Natural killer cell (primary cell): ENCODE measurements around the gene RHBDD2. TPM values are rescaled to one million over a fixed set of nuclear protein-coding genes. Genes with fewer than 3 reads are reported as not detected.

Experiments
- ATAC-seq, 3 donors: fragments of 150-1000 bp in 2 of 3; fragments of 200-7000 bp in 1 of 3; cut with Tn5 transposase; 1 replicate in 1 of 3; 2 replicates in 2 of 3; pipeline ENCODE4 v1.10.0; 2021; ENCODE audit warnings: mild to moderate bottlenecking in 2 of 3, moderate library complexity in 2 of 3
- DNase-seq, 2 donors: peaks; one replicate each; pipeline versions ENCODE4 v3.0.0 to v3.0.0-alpha.2; 2013 to 2021; ENCODE audit warnings: mixed read lengths in 1 of 2
- H3K27ac ChIP-seq: one replicate; pipeline ENCODE4 v1.5.1; 2013; ENCODE audit warnings: mild to moderate bottlenecking, low read length
- H3K27me3 ChIP-seq: one replicate; pipeline ENCODE4 v1.6.1; 2013; ENCODE audit warnings: low read length; ENCODE audit not compliant: control insufficient read depth, insufficient read depth
- H3K36me3 ChIP-seq: one replicate; pipeline ENCODE4 v1.6.1; 2013; ENCODE audit warnings: low read length; ENCODE audit not compliant: control insufficient read depth, insufficient read depth
- H3K4me1 ChIP-seq: one replicate; pipeline ENCODE4 v1.6.1; 2013; ENCODE audit warnings: low read length; ENCODE audit not compliant: control insufficient read depth, insufficient read depth
- H3K4me3 ChIP-seq: one replicate; pipeline ENCODE4 v1.5.1; 2013; ENCODE audit warnings: low read length
- H3K9me3 ChIP-seq: one replicate; pipeline ENCODE4 v1.6.1; 2013; ENCODE audit warnings: low read length; ENCODE audit not compliant: control insufficient read depth, insufficient read depth
- H3K27ac Mint-ChIP-seq, 2 donors: one replicate each; pipeline ENCODE4 v1.8.0; 2022; ENCODE audit warnings: mild to moderate bottlenecking in 2 of 2, mixed read lengths in 2 of 2, moderate library complexity in 1 of 2
- H3K27me3 Mint-ChIP-seq, 2 donors: one replicate each; pipeline ENCODE4 v1.8.0; 2022; ENCODE audit warnings: low read depth in 2 of 2, mixed read lengths in 2 of 2
- H3K36me3 Mint-ChIP-seq: one replicate; pipeline ENCODE4 v1.8.0; 2022; ENCODE audit warnings: mixed read lengths
- H3K4me1 Mint-ChIP-seq, 2 donors: one replicate each; pipeline ENCODE4 v1.8.0; 2022; ENCODE audit warnings: mixed read lengths in 2 of 2
- H3K4me3 Mint-ChIP-seq: one replicate; pipeline ENCODE4 v1.8.0; 2022; ENCODE audit warnings: mild to moderate bottlenecking, moderate library complexity, mixed read lengths
- H3K9me3 Mint-ChIP-seq, 2 donors: one replicate each; pipeline ENCODE4 v1.8.0; 2022; ENCODE audit warnings: mixed read lengths in 2 of 2
- CTCF ChIP-seq: fragments of 200-600 bp; IDR thresholded peaks from one replicate; pipeline ENCODE4 v1.8.0; 2022; ENCODE audit warnings: antibody characterized with exemption
- WGBS: methylation state at CpG from one replicate; pipeline ENCODE4 v1.1.7; 2013; ENCODE audit warnings: missing lambda C conversion rate; ENCODE audit not compliant: insufficient coverage; 5-methylcytosine and 5-hydroxymethylcytosine counted together
- intact Hi-C: fragments of 100-400 bp; cut with micrococcal nuclease; formaldehyde crosslinking; loops from one replicate; pipeline ENCODE4 v1.14.2; 2022
- total RNA-seq, 4 donors: library from RNA; stranded (reverse); fragments of 120-200 nt in 1 of 4; gene quantifications; one replicate each; pipeline versions ENCODE4 v1.2.3 to v1.2.4, GENCODE V29; 2013 to 2022

RHBDD2 gene
- total RNA-seq, 3 donors from 2014 or later (not counting 1 experiment from before 2014, with no cell fraction given), result 45.2 to 74.3 (median 61.9) TPM

DNA sequence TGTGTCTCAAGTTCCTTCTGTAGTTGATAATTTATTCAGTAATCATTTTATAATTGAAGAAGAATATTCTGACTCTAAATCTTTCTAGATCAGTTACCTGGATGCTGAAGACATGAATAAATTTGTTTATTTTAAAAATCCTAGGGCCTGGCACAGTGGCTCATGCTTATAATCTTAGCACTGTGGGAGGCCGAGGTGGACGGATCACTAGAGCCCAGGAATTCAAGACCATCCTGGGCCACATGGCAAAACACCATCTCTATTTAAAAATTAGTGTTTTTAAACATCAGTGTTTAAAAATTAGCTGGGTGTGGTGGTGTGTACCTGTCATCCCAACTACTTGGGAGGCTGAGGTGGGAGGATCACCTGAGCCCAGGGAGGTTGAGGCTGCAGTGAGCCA, 45.4 kb downstream of the RHBDD2 start:
- Mint-ChIP-seq H3K27ac (no peak overlapping the region), H3K27me3 (no peaks in the 10 kb centered on the region), H3K9me3 (no peaks in the 10 kb centered on the region), H3K36me3 (no peaks in the 10 kb centered on the region), H3K4me3 (no peak overlapping the region), H3K4me1 (peaks cover 23 to 54% of the 10 kb centered on the region in 2 donors)
- no peaks in the 10 kb centered on the region for H3K9me3 ChIP-seq
- no peaks in the 10 kb centered on the region for H3K27me3 ChIP-seq
- TF ChIP-seq CTCF, result no peak
- intact Hi-C loops, result no loop called here
- no peak overlapping the region for H3K27ac ChIP-seq
- H3K36me3 ChIP-seq, result no peaks in the 10 kb centered on the region
- H3K4me3 ChIP-seq, result no peak overlapping the region
- no peak for ATAC-seq
- H3K4me1 ChIP-seq, result peaks cover 23% of the 10 kb centered on the region
- DNase-seq, result no peak
- 100% methylated on average over 1 of the region's 2 CpGs for WGBS

DNA sequence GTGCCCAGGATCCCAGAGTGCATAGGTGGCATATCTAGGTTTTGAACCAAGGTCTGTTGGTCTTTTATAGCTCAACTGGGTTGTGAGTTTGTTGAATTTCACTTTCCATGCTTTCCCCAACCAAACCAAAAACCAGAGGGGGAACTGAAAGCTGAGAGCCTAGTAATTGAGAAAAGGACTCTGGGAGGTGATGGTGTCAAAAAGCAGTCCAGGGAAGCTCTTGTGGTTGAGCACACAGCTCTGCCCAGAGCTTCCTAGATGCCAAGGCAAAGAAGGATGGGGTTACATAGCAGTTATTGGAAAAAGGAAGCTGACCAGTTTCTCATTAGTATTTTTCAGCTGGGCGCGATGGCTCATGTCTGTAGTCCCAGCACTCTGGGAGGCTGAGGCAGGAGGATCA, 46.1 kb downstream of the RHBDD2 start:
- intact Hi-C loops, result no loop called here
- no peaks in the 10 kb centered on the region for H3K9me3 ChIP-seq
- no peak for DNase-seq
- no peaks in the 10 kb centered on the region for H3K27me3 ChIP-seq
- peaks cover 23% of the 10 kb centered on the region for H3K4me1 ChIP-seq
- H3K27ac ChIP-seq, result no peak overlapping the region
- 85% methylated on average over 2 of the region's 2 CpGs for WGBS
- no peak overlapping the region for H3K4me3 ChIP-seq
- no peak for ATAC-seq
- no peaks in the 10 kb centered on the region for H3K36me3 ChIP-seq
- Mint-ChIP-seq H3K4me1 (peaks cover 26 to 49% of the 10 kb centered on the region in 2 donors), H3K9me3 (no peaks in the 10 kb centered on the region), H3K27ac (no peak overlapping the region), H3K27me3 (no peaks in the 10 kb centered on the region), H3K4me3 (no peak overlapping the region), H3K36me3 (no peaks in the 10 kb centered on the region)
- TF ChIP-seq CTCF, result no peak

DNA sequence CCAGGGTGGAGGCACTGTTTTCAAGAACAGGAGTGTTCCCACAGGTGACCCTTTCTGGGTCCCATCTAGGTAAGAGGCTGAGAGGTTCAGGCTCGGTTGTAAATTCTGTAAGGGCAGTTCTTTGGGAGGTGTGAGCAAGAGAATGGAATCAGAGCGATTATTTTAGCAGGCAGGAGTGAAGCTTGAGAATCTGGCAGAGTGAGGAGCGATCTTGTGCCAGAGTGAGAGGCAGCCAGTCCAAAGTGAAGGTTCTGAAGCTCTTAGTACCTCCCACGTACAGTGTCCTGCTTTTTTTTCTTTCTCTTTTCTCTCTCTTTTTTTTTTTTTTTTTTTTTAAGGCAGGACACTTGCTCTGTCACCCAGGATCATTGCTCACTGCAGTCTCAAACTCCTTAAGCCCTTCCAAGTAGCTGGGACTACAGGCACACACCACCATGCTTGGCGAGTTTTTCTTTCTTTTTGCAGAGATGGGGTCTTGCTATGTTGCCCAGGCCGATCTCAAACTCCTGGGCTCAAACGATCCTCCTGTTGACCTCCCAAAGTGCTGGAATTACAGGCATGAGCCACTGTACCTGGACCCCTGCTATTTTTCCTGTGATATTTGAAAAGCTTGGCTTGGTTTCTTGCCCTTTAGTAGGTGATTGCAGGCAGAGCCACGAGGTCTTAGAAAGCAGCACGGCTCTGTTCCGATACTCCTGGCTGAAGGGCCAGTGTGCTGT, 47.0 kb downstream of the RHBDD2 start:
- no peak overlapping the region for H3K27ac Mint-ChIP-seq

More for the DNA sequence above, 47.0 kb downstream of the RHBDD2 start:
- Histone ChIP-seq H3K36me3 (no peaks in the 10 kb centered on the region), H3K9me3 (no peaks in the 10 kb centered on the region), H3K4me3 (no peak overlapping the region), H3K4me1 (peaks cover 18% of the 10 kb centered on the region), H3K27ac (no peak overlapping the region), H3K27me3 (no peaks in the 10 kb centered on the region)
- no peak for TF ChIP-seq CTCF
- no peaks in the 10 kb centered on the region for H3K9me3 Mint-ChIP-seq
- WGBS, result 95% methylated on average over 10 of the region's 10 CpGs
- H3K27me3 Mint-ChIP-seq, result no peaks in the 10 kb centered on the region
- no peak overlapping the region for H3K4me3 Mint-ChIP-seq
- H3K36me3 Mint-ChIP-seq, result no peaks in the 10 kb centered on the region
- ATAC-seq (no peak), DNase-seq (no peak)
- intact Hi-C loops, result no loop called here
- peaks cover 27 to 41% of the 10 kb centered on the region in 2 donors for H3K4me1 Mint-ChIP-seq
